Right lobe of liver (tissue), 6 donors: ENCODE results near the gene ACTA1. TPM values are rescaled to one million over a fixed set of nuclear protein-coding genes. Genes with fewer than 3 reads are reported as not detected.

Source experiments
- ATAC-seq, 4 donors: fragments of 200-7000 bp; cut with Tn5 transposase; one replicate each; pipeline ENCODE4 v1.9.1; 2020; ENCODE audit warnings: mild to moderate bottlenecking in 4 of 4, moderate library complexity in 4 of 4
- DNase-seq, 3 donors: peaks; one replicate each; pipeline ENCODE4 v3.0.0-alpha.2; 2020
- H3K27ac ChIP-seq, 3 donors: fragments of 200-600 bp; one replicate each; pipeline ENCODE4 v1.8.0; 2022
- H3K27me3 ChIP-seq, 2 donors: fragments of 200-600 bp; one replicate each; pipeline ENCODE4 v1.8.0; 2022
- H3K36me3 ChIP-seq, 4 donors: fragments of 200-600 bp; sonication (generic) in 1 of 4; one replicate each; pipeline versions ENCODE4 v1.5.1 to v1.8.0; 2017 to 2022; ENCODE audit warnings: control low read depth in 1 of 4
- H3K4me1 ChIP-seq, 4 donors: fragments of 200-600 bp; sonication (generic) in 1 of 4; one replicate each; pipeline versions ENCODE4 v1.5.1 to v1.8.0; 2017 to 2022; ENCODE audit warnings: control low read depth in 1 of 4
- H3K4me3 ChIP-seq, 3 donors: fragments of 200-600 bp; one replicate each; pipeline ENCODE4 v1.8.0; 2022
- H3K9me3 ChIP-seq, 4 donors: fragments of 200-600 bp; sonication (generic) in 1 of 4; one replicate each; pipeline versions ENCODE4 v1.5.1 to v1.8.0; 2017 to 2022; ENCODE audit warnings: control low read depth in 1 of 4
- CTCF ChIP-seq, 4 donors: fragments of 200-600 bp in 3 of 4; fragments of 450-650 bp in 1 of 4; IDR thresholded peaks; one replicate each; pipeline versions ENCODE4 v1.5.1 to v1.8.0; 2016 to 2022; ENCODE audit warnings: antibody characterized with exemption in 4 of 4, mild to moderate bottlenecking in 2 of 4
- POLR2A ChIP-seq: fragments of 450-650 bp; IDR thresholded peaks from one replicate; pipeline ENCODE4 v1.6.1; 2017; ENCODE audit warnings: antibody characterized with exemption, mild to moderate bottlenecking
- WGBS: methylation state at CpG from one replicate; pipeline ENCODE4 v1.1.6; 2018; ENCODE audit warnings: low coverage, low lambda C conversion rate; ENCODE audit not compliant: insufficient coverage; ENCODE audit errors: missing lambda C conversion rate; 5-methylcytosine and 5-hydroxymethylcytosine counted together
- intact Hi-C, 2 donors: fragments of 100-400 bp; cut with DNase I; formaldehyde crosslinking; loops; one replicate each; pipeline versions ENCODE4 v1.11.2 to v1.14.1; 2022
- total RNA-seq, 6 experiments: library from RNA; depleted of rRNA in 2 of 6; stranded (reverse); fragments of >200 nt in 2 of 6; fragmentation: NEBNext Ultra II Directional in 3 of 6; extraction: Animal tissue kit (Norgen Biotek cat#: 25700) in 3 of 6; gene quantifications; one replicate each; pipeline versions ENCODE4 v1.1.0 to v1.2.4, GENCODE V29; 2016 to 2023
- donor health status: DM: no; HTN: yes; CAD: no.
- donor health status: DM: no; HTN: no; CAD: no.
- donor health status: DM: no; HTN: no; CAD: no.
- donor health status: DM: no; HTN: yes; CAD: no.
- donor health status: DM: no; HTN: yes; CAD: no.

ACTA1 gene
- total RNA-seq, 6 experiments from 2014 or later = 1.1 to 14.2 (median 1.3) TPM; not detected in 1

GRCh38 chr1:229470406-229471043 is 36.6 kb upstream of the ACTA1 start:
- no peaks in the 10 kb centered on the region for H3K27me3 ChIP-seq
- H3K4me1 ChIP-seq = no peaks in the 10 kb centered on the region
- no peak for TF ChIP-seq CTCF (IDR thresholded peaks at IDR 0.05)
- no peak for TF ChIP-seq POLR2A
- H3K27ac ChIP-seq = no peak overlapping the region
- intact Hi-C loops = no loop called here
- WGBS = 91% methylated on average over 7 of the region's 8 CpGs
- H3K9me3 ChIP-seq = no peaks in the 10 kb centered on the region
- no peak for ATAC-seq
- no peak overlapping the region for H3K4me3 ChIP-seq
- no peak for DNase-seq
- peaks cover 0 to 71% (median 12%) of the 10 kb centered on the region in 4 donors for H3K36me3 ChIP-seq

GRCh38 chr1:229466887-229467286 is 33.0 kb upstream of the ACTA1 start:
- no peaks in the 10 kb centered on the region for H3K4me1 ChIP-seq
- H3K9me3 ChIP-seq = no peaks in the 10 kb centered on the region
- H3K4me3 ChIP-seq = no peak overlapping the region
- 89% methylated on average over 1 of the region's 1 CpG for WGBS
- no peak overlapping the region for H3K27ac ChIP-seq
- no peak for TF ChIP-seq CTCF (IDR thresholded peaks at IDR 0.05)
- no peak for TF ChIP-seq POLR2A
- no peaks in the 10 kb centered on the region for H3K27me3 ChIP-seq
- H3K36me3 ChIP-seq = peaks cover 0 to 82% (median 20%) of the 10 kb centered on the region in 4 donors
- intact Hi-C loops = no loop called here
- ATAC-seq (no peak), DNase-seq (no peak)

GRCh38 chr1:229464672-229465071 is 30.8 kb upstream of the ACTA1 start:
- H3K9me3 ChIP-seq = no peaks in the 10 kb centered on the region
- ATAC-seq = no peak
- TF ChIP-seq CTCF (IDR thresholded peaks at IDR 0.05) = no peak
- no peak for TF ChIP-seq POLR2A
- no peaks in the 10 kb centered on the region for H3K4me1 ChIP-seq
- intact Hi-C loops = no loop called here
- no peak for DNase-seq
- no peak overlapping the region for H3K27ac ChIP-seq
- WGBS = 96% methylated on average over 8 of the region's 8 CpGs
- H3K36me3 ChIP-seq = peaks cover 0 to 86% (median 20%) of the 10 kb centered on the region in 4 donors
- no peak overlapping the region for H3K4me3 ChIP-seq
- no peaks in the 10 kb centered on the region for H3K27me3 ChIP-seq

GRCh38 chr1:229461032-229461668 is 27.3 kb upstream of the ACTA1 start:
- no peak overlapping the region for H3K27ac ChIP-seq
- no peaks in the 10 kb centered on the region for H3K4me1 ChIP-seq
- intact Hi-C loops = no loop called here
- H3K4me3 ChIP-seq = no peak overlapping the region
- no peak for DNase-seq
- no peaks in the 10 kb centered on the region for H3K9me3 ChIP-seq
- H3K36me3 ChIP-seq = peaks cover 0 to 92% (median 16%) of the 10 kb centered on the region in 4 donors
- TF ChIP-seq CTCF (IDR thresholded peaks at IDR 0.05) = no peak
- TF ChIP-seq POLR2A = no peak
- no peak for ATAC-seq
- 90% methylated on average over 6 of the region's 7 CpGs for WGBS
- H3K27me3 ChIP-seq = no peaks in the 10 kb centered on the region
